HG03135 (cell line): Measurements from ENCODE around the gene IQCM.

Source experiments
- ATAC-seq: cut with Tn5 transposase; IDR thresholded peaks from one replicate; pipeline ENCODE4 v1.9.1; 2021; ENCODE audit warnings: mild to moderate bottlenecking, moderate library complexity; ENCODE audit not compliant: unreplicated experiment

Gene IQCM

DNA sequence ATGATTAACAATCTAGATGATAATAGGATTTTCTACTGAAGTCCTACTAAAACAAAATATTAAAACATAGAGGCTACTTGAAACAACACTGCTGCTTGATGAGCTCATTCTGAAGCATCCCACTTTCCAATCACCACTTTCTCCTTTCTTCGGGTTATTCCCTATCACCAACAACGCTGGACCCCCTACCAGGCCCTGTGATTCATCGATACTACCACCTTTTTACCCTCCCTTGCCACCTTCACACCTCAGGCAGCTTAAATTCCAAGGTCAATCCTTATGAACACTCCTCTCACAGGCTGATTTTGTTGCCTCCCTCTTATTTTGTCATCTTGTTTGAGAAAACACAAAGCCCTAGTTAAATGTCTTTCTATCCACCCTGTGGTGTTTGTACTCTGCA, 102.6 kb downstream of the IQCM start:
- ATAC-seq, result no peak

DNA sequence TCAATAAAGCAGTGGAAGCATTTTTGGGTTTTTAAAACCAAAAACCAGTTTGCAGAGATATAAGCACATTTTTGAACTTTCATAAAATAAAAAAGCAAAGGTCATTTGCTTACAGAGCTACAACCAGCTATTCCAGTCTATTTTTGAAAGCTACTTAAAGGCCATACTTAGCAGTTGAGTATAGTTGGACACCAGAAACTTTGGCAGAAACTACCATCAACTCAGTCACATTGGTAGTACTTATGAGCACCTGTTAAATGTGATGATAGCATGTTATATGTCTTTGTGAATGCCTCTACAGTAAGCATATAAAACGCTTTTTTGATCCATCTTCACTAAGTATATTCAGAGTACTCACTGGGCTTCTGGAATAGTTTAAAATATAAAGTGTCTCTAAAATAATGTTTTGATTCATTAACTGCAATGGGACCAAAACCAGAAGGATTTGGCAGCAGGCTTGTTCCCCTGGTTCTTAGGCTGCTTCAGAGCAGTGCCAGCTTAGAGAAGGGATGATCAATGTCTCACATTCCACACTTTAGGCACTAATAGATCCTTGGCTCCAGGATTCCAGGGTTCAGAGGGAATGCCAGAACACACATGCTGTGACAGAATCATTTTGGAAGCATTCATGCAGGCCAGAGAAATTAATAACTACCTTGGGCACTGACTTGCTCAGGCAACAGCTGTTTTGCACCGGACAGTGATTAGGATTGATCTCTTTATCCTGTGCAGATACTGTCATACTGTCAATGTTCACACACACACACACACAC, 103.9 kb downstream of the IQCM start:
- no peak for ATAC-seq

DNA sequence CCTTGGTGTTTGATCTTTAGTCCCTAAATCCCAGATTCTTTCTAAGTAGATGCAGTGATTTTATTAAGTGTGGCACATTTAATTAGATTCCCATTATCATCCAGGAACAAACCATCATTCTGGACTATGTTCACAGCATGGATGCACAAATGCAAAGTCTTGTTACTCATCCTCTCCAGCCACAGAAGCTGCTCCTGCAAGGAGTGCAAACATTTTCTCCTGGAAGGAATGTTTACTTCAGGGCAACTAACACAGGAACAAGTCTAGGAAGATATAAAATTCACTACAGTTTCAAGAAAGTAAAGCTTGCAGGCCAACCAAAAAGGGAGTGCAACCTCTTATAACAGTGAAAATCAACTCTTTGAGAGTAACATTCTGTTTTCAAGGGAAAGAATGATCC, 106.0 kb downstream of the IQCM start:
- no peak for ATAC-seq

DNA sequence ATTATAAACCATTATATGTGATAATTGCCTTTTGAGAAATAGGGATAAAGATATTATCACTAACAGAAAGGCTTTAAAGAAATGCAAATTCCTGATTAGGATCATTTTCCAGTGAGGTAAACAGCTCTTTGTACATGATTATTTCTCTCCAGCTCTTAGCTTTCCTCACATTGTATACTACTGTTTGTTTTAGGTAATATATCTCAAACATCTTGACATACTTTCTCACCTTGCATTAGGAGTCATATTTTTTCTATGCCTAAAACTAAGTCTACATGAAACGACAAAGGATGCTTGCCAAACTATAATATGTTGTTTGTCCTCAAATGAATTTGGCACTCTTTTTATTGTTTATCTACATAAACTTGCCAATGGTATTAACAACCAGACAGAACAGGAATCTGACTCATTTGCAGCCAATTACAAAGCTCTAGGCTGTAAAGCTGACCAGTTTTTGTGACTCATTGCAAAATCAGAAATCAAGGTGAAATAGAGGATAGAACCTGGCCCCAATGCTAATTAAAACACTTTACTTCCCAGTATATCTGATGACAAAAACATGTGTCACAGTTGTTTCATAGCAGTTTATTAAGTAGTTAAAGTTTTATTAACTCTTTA, 107.0 kb downstream of the IQCM start:
- no peak for ATAC-seq

DNA sequence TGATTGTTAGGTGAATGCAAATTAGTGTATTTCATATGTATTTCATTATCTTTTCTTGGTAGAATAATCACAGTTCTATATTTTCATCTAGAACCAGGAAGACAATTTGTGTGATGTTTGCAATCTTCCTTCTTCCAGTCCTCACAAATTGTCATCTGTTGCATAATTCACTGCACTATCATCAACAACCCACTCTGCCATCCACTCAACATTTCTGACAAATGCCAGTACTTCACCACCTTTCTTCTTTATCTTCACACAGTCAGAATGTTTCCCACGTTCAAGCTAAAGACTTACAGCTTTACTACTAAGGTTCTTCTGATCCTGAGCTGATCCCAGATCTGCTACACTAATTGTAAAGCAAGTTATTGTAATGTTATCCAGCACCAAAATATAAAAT, 107.8 kb downstream of the IQCM start:
- ATAC-seq, result no peak

DNA sequence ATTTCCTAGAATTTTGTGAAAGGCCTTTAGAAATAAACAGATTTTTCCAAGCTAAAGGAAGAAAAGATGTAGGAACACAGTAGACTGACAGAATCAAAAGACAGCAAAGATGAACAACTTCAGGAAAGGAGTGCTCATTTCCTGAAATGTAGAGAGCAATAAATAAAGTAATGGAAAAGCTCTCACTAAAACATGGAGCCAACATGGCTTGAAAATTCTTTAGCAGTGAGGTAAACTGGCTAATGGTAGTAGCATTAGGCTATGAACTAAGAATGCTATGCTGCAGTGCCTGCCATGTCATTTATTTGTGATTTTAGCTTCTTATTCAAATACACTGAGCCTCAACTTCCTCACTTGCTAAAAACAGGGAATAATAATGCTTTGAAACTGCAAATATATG, 108.7 kb downstream of the IQCM start:
- ATAC-seq, result no peak

DNA sequence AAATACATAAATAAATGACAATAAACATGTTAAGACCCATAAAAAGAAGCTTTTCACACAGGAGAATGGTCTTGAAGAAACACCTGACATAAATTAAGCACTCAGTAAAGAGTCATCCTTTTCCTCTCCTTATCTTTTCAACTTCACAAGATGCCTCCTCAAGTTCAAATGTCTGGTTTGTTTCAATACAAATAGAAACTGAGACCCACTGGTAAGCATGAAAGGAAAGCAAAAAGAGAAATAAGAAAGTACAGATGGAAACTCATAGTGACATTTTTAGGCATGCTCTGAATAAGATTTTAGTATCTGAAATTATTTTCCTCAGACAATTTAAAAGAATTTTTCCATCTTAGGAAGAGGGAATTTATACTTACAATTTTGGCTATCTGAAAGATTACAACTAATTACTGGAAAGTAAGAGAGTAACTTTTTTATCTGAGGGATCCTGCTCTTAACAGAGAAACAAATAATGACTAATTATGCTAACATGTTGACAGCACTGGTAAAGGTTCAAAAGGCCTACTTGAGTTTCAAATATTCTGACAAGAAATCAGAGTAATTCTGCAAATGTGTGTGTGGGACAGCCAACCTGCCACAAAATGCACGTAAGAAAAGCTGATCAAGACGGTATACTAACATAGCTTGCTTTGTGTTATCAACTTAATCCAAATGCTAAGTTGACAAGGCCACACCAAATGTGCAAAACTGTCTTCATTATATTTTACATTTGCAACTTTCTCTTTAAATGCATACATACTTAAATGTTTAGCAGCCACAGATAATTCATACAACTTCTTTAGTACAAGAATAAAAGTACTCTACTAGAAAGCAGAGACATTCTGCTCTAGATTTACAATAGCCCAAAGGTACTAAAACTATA, 113.0 kb downstream of the IQCM start:
- ATAC-seq, result no peak

DNA sequence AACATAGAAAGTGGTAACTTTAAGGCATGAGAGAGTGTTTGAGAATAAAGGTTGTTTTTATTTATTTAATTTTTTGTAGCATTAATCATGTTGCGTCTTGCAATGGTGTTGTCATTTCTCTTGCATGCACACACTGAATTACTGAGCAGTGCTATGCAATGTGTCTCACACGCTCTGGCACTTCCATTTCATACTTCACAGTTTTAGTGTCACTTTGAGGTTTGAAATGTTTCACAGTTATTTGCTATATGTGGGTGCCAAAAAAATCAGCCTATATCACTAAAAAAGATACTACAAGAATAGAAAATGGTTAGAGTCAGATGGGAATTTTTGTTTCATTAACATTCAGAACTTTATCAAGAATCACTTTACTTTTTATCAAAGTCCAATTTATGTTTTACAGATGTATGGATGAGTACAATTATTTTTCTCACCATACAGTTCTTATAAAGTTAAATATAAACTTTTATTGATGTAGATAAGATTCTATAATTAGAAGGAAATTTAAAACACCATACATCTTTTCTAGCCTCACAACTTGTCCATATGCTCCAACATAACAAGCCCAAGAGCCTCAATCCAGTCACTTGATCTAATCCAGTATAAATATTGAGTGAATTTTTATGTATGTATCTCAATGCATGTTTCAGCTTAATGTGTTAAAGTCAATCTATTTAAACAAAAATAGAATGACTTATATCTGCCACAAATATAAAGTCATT, 114.0 kb downstream of the IQCM start:
- no peak for ATAC-seq

DNA sequence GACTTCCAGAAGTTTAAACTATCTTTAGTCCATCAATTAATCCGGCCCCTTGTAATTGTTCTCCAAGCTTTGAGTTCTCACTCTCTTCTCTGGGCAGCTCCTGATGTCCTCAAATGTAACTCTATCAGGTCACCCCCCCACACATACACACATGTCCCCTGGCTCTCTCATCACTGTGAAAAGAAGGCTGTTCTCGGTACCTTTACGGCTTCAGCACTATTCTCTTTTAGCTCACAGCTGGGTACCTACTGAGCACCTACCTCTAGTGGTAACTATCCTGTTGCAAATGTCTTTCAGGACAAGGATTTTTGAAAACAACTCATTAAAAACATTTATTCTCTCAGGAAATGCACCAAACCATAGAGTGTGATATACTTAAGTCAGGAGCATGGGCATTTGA, 115.4 kb downstream of the IQCM start:
- ATAC-seq, result no peak

DNA sequence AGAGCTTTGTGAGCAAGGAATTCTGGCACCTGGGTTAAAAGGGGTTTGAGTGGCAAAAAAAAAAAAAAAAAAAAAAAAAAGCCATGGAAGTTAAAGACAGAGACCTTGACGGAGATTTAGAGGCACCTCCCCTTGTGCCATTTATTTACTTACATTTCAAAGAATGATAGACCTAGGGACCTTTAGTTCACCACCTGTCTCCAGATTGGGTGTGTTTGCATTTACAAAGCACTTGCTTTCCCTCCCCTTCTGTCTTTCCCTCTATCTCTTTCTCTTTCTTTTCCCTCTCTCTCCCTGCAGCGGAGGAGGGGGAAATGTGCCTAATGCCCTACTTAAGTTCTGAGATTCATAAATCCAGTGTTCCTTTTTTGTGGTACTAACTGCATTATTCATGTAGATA, 116.0 kb downstream of the IQCM start:
- no peak for ATAC-seq

DNA sequence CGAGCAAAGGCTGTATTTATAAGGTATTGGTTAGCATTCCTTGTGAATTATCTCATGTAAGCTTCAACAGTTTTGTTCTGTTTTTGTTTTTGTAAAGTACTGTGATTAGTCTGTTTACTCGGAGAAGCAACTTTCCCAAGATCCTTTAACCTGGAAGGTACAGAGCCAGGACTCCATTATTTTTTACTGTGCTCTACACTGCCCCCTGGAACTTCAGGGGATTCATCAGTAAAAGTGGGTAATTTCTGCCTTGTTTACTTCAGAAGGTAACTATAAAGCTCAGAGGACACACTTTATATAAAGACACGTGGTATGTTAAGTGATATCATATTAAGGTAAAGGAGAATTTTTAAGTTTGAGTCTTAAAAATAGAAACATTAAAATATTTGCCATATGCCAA, 124.9 kb downstream of the IQCM start:
- ATAC-seq, result no peak

DNA sequence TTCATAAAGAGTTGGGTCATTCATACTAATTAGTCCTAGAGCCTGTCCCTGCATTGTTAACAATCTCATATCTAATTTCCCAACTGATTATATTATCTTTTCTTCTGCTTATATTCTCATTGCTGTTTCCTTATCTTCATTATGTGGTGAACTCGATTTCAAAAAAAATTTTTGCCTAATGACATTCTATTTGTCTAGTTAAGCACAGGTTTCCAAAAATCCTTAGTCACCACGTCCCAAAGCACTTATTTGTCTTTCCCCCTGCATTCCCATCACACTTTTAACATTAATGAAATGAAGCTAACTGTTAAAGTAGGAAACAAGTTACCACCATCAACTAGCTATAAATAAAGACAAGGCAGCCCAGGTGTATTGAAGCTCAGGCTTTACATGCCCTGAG, 131.1 kb downstream of the IQCM start:
- ATAC-seq, result no peak

DNA sequence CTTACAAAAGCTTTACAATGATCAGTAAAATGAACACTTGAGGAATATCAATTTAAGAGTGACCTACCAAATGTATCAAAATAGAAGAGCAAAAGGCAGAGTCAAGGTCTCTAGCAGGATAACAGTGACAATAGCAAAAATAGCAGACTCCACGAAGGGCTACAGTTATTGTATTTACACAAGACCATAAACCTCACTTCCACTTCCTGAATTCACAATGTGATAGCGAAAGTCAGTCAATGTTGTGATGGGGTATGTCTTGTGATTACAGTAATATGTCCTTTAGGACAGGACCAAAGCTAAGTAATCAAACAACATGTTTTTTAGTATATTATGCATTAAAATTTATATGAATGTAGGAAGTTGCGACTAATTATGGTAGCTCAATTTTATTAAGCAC, 139.6 kb downstream of the IQCM start:
- peak; percentile 82 for ATAC-seq

DNA sequence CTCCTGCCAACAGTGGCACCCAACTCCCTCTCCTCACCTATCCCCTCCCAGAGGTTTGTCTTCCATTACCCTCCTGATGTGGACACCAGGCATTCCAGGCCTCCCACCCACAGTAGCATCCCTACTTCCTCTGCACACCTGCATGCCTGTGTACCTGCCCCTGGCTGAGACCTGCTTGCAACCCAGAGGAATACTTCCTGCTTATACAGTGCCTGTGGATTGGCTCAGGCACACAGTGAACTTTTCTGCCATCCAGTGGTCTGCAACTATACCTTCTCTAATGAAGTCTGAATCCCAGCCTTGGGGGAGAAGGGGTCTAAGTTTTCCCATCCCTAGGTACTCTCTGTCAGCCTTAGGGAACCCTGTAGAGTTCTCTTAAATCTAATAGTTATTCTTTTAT, 169.9 kb downstream of the IQCM start:
- no peak for ATAC-seq

DNA sequence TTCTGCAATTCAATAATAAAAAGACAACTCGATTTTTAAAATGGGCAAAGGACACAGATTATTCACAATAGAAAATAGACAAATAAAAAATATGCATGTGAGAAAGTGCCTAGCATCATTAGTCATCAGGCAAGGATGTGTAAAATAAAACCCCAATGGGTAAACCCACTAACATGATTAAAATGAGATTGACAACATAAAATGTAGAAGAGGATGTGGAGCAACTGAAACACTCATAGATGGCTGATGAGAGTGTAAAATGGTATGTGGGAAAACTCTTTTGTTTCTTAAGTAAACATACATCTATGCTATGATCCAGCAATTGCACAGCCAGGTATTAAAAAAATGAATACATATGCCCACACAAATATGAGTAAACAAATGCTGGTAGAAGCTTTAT, 177.6 kb downstream of the IQCM start:
- no peak for ATAC-seq

DNA sequence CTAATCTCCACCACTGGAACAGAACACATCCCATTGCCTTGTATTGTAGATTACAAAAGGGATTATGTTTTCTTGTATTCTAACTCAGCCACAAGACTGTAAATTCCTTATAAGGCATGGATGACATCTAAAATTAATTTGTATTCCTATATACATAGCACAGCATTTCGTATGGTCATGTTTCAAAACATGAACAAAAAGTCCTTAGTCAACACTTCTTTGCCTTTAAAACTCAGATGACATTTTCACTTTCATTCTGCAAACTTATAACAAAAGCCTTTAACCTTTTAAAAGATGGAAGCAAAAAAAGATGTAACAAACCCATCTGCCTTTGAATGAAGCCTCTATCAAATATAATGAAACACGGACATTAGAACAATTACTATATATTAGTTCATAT, 181.3 kb downstream of the IQCM start:
- ATAC-seq, result no peak

DNA sequence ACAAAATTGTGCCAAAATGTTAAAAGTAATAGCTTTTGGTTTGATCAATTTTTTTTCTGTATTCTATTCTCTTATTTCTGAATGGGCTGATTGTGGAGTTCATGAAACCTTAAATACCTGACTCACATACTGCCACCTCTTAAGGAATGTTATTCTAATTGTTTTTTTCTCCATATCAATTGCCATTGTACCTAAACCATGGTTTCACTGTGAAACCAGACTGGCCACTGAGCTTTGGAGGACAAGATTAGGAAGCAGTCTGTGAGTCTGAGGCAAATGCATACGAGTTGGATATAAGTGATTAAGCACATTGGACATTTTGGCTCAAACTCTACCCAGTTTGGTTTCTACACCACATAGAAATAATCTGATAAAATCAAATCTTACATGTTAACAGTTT, 184.0 kb downstream of the IQCM start:
- no peak for ATAC-seq

DNA sequence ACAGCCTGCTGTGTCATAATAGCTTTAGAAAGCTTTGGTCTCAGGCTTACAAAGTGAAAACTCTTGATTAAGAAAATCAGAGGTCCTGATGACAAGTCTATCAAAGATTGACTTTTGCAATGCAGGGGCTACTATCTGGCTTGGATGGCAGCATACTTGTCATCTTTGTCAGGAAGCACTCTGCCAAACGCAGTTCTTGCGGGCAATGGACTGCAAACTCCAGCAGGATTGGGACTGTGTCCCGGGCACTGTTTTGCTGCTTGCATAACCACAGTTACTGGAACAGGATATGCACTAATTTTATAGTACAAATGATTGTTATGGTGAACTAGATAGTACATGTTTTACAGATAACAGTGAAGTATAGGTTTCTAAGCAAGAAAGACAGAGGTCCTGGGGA, 185.6 kb downstream of the IQCM start:
- no peak for ATAC-seq

DNA sequence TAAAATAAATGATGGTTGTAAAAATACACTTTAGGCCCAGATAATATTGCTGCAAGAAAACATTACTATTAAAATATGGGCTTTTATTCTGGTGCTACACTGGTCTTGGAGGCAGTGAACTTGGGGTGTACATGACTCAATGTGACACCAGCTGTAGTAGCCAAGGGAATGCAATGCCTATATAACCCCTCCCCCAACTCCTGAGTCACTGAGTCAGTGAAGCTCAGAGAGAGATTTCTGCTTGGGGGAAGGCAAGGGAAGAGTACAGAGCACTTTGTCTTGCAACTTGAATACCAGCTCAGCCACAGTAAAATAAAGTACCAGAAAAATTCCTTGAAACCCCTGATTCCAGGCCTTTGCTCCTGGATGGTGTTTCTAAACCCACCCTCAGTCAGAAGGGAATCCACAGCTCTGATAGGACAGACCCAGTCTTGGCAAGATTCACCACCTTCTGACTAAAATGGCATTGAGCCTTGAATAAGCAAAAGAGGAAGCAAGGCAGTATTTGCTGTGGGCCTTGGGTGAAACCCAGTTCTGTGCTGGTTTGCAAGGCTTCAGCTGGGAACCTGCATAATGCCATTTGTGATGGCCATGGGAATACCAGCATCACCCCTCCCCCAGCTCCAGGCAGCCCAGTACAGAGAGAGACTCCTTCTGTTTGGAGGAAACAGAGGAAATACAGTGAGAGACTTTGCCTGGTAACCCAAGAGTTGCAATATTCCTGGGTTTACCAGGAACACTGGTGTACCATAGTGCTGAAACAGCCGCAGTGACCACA, 209.9 kb downstream of the IQCM start:
- no peak for ATAC-seq

DNA sequence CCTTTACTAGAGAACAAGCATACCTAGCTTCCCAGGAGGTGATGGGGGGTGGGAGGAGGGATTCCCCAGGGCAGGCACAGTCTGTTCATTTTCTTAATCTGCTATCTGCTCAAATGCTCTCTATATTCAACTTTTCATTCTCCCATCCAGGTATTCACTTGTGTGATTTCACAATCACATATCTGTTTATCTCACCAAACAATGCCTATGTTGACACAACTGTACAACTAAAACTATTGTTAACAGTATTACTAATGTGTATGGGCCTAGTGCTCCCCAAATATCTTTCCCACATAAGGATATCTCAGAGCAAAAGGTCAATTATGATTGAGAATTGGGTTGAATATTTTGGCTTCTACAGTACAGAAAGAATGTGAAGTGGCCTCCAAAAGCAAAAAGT, 210.8 kb downstream of the IQCM start:
- ATAC-seq, result no peak

DNA sequence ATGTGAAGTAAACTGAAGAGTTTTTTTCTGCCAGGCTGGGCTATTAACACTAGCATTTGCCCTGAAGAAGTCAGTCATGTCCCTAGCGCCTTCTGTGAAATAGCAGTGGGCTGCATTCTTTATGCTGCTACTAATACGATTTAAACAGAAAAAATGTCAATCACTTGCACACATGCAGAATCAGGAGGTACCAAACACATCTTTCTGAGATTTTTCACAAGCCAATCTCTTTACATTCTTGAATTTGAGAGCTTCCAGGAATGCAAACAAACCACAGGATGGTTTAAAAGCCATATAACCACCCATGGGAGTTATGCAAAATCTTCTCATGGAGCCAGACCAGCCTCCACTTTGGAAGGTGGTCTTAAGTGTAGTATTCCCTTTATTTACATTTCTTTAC, 220.1 kb downstream of the IQCM start:
- no peak for ATAC-seq
